ENCODE data around the gene TMEM97.

TMEM97 gene

GRCh38 chr17:28345419-28346198, 26.6 kb downstream of the TMEM97 start:
- DNase-seq (ENCODE audit: low spot score) (no peak), ATAC-seq (ENCODE audit: low read depth) (no peak)
- H3K27me3 ChIP-seq (ENCODE audit: insufficient read depth, poor library complexity, severe bottlenecking) = no peaks in the 10 kb centered on the region
- H3K27ac ChIP-seq (ENCODE audit: poor library complexity, severe bottlenecking) = peak overlapping the region; percentile 90
- peaks cover 87% of the 10 kb centered on the region for H3K36me3 ChIP-seq (ENCODE audit: low read depth)
- H3K9me3 ChIP-seq (ENCODE audit: severe bottlenecking) = no peaks in the 10 kb centered on the region
- no peak overlapping the region for H3K4me3 ChIP-seq (ENCODE audit: severe bottlenecking)
- peaks cover 21% of the 10 kb centered on the region for H3K4me1 ChIP-seq (ENCODE audit: insufficient read depth, poor library complexity, severe bottlenecking)
- no peak for TF ChIP-seq CTCF (IDR thresholded peaks at IDR 0.05; ENCODE audit: poor library complexity, severe bottlenecking)

- Histone ChIP-seq H3K4me1 (ENCODE audit: insufficient read depth, poor library complexity, severe bottlenecking) (peaks cover 21% of the 10 kb centered on the region), H3K4me3 (ENCODE audit: severe bottlenecking) (no peak overlapping the region), H3K27me3 (ENCODE audit: insufficient read depth, poor library complexity, severe bottlenecking) (no peaks in the 10 kb centered on the region), H3K27ac (ENCODE audit: poor library complexity, severe bottlenecking) (peak overlapping the region; percentile 90), H3K36me3 (ENCODE audit: low read depth) (peaks cover 87% of the 10 kb centered on the region), H3K9me3 (ENCODE audit: severe bottlenecking) (no peaks in the 10 kb centered on the region)
- ATAC-seq (ENCODE audit: low read depth) (no peak), DNase-seq (ENCODE audit: low spot score) (no peak)
- TF ChIP-seq CTCF (IDR thresholded peaks at IDR 0.05; ENCODE audit: poor library complexity, severe bottlenecking) = no peak
These were observed 27.2 kb downstream of the TMEM97 start for GRCh38 chr17:28346199-28346580.

- Histone ChIP-seq H3K4me1 (ENCODE audit: insufficient read depth, poor library complexity, severe bottlenecking) (peaks cover 21% of the 10 kb centered on the region), H3K9me3 (ENCODE audit: severe bottlenecking) (no peaks in the 10 kb centered on the region), H3K27ac (ENCODE audit: poor library complexity, severe bottlenecking) (peak overlapping the region; percentile 90), H3K27me3 (ENCODE audit: insufficient read depth, poor library complexity, severe bottlenecking) (no peaks in the 10 kb centered on the region), H3K36me3 (ENCODE audit: low read depth) (peaks cover 87% of the 10 kb centered on the region), H3K4me3 (ENCODE audit: severe bottlenecking) (no peak overlapping the region)
- peak; percentile 6 for TF ChIP-seq CTCF (IDR thresholded peaks at IDR 0.05; ENCODE audit: poor library complexity, severe bottlenecking)
- ATAC-seq (ENCODE audit: low read depth) (peak; percentile 35), DNase-seq (ENCODE audit: low spot score) (no peak)
These were observed 27.8 kb downstream of the TMEM97 start for GRCh38 chr17:28346746-28347246.

GRCh38 chr17:28347261-28347891, 28.4 kb downstream of the TMEM97 start:
- H3K27me3 ChIP-seq (ENCODE audit: insufficient read depth, poor library complexity, severe bottlenecking) = no peaks in the 10 kb centered on the region
- no peaks in the 10 kb centered on the region for H3K9me3 ChIP-seq (ENCODE audit: severe bottlenecking)
- H3K27ac ChIP-seq (ENCODE audit: poor library complexity, severe bottlenecking) = peak overlapping the region; percentile 90
- peaks cover 21% of the 10 kb centered on the region for H3K4me1 ChIP-seq (ENCODE audit: insufficient read depth, poor library complexity, severe bottlenecking)
- DNase-seq (ENCODE audit: low spot score) (no peak), ATAC-seq (ENCODE audit: low read depth) (peak; percentile 95)
- no peak overlapping the region for H3K4me3 ChIP-seq (ENCODE audit: severe bottlenecking)
- peaks cover 85% of the 10 kb centered on the region for H3K36me3 ChIP-seq (ENCODE audit: low read depth)
- peak; percentile 3 for TF ChIP-seq CTCF (IDR thresholded peaks at IDR 0.05; ENCODE audit: poor library complexity, severe bottlenecking)

All from RWPE2 (cell line).